Activated CD4-positive, alpha-beta memory T cell treated with anti-CD3 and anti-CD28 coated beads, Interleukin-2, amount 10 ng/mL, durations not matched to agents 7 days and 5 days (primary cell): ENCODE data around the gene CCSER1. TPM values are rescaled to one million over a fixed set of nuclear protein-coding genes. Genes with fewer than 3 reads are reported as not detected.
"Not testable (repeated sequence)": the region's sequence is repeated elsewhere in the genome, so short reads cannot be mapped to it uniquely, and the experiment has no call there.

Experiments
- CTCF ChIA-PET: fragments of 350-600 bp; sonication (Branson Sonifier 250); formaldehyde crosslinking; loops from one replicate; lab custom pipeline; 2021; ENCODE audit warnings: antibody characterized with exemption, inconsistent platforms; lab: Charles Lee
- POLR2A ChIA-PET: fragments of 350-600 bp; sonication (Branson Sonifier 250); formaldehyde crosslinking; loops from one replicate; lab custom pipeline; 2021; ENCODE audit warnings: antibody characterized with exemption; lab: Charles Lee
- DNase-seq: peaks from one replicate; pipeline ENCODE4 v3.0.0-alpha.2; 2020
- H3K27ac Mint-ChIP-seq: one replicate; pipeline ENCODE4 v1.8.0; 2021; ENCODE audit warnings: mild to moderate bottlenecking, mixed read lengths
- H3K27me3 Mint-ChIP-seq: one replicate; pipeline ENCODE4 v1.8.0; 2021; ENCODE audit warnings: mixed read lengths
- H3K36me3 Mint-ChIP-seq: one replicate; pipeline ENCODE4 v1.8.0; 2021; ENCODE audit warnings: low read depth, mixed read lengths
- H3K4me1 Mint-ChIP-seq: one replicate; pipeline ENCODE4 v1.8.0; 2021; ENCODE audit warnings: mixed read lengths
- H3K4me3 Mint-ChIP-seq: one replicate; pipeline ENCODE4 v1.8.0; 2021; ENCODE audit warnings: mild to moderate bottlenecking, mixed read lengths
- H3K9me3 Mint-ChIP-seq: one replicate; pipeline ENCODE4 v1.8.0; 2021; ENCODE audit warnings: mixed read lengths
- total RNA-seq, 2 experiments: library from RNA; stranded (reverse); gene quantifications; one replicate each; pipeline ENCODE4 v1.2.3, GENCODE V29; 2021

The CCSER1 gene
- total RNA-seq, 2 experiments from 2014 or later = 0.50 to 0.73 TPM

DNA sequence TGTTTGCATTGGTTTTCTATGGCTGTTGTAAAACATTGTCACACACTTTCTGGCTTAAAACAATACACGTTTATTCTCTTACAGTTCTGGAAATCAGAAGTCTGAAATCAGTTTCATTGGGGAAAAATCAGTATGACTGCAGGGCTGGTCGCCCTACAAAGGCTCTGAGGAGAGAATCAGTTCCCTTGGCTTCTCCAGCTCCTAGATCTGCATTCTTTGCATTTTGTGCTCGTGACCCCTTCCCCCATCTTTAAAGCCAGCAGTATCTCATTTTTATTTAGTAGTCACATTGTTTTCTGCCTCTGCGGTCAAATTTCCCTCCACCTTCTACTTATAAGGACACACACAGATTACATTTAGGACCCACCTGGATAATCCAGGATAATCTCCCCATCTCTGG, 1326.9 kb downstream of the CCSER1 start:
- POLR2A ChIA-PET = no interaction called here
- DNase-seq = no peak
- Mint-ChIP-seq H3K9me3 (peaks cover 5% of the 10 kb centered on the region), H3K4me3 (no peak overlapping the region), H3K36me3 (no peaks in the 10 kb centered on the region), H3K27me3 (no peaks in the 10 kb centered on the region), H3K4me1 (no peaks in the 10 kb centered on the region), H3K27ac (no peak overlapping the region)
- CTCF ChIA-PET = no interaction called here

DNA sequence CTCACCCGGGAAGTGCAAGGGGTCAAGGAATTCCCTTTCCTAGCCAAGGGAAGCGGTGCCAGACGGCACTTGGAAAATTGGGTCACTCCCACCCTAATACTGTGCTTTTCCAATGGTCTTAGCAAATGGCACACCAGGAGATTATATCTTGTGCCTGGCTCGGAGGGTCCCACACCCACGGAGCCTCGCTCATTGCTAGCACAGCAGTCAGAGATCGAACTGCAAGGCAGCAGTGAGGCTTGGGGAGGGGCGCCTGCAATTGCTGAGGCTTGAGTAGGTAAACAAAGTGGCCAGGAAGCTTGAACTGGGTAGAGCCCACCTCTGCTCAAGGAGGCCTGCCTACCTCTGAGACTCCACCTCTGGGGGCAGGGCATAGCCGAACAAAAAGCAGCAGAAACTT, 1335.4 kb downstream of the CCSER1 start:
- H3K4me1 Mint-ChIP-seq, H3K27ac Mint-ChIP-seq, H3K4me3 Mint-ChIP-seq, H3K36me3 Mint-ChIP-seq, POLR2A ChIA-PET, H3K27me3 Mint-ChIP-seq, DNase-seq, CTCF ChIA-PET: not testable (repeated sequence)
- H3K9me3 Mint-ChIP-seq = peaks cover 19% of the 10 kb centered on the region

DNA sequence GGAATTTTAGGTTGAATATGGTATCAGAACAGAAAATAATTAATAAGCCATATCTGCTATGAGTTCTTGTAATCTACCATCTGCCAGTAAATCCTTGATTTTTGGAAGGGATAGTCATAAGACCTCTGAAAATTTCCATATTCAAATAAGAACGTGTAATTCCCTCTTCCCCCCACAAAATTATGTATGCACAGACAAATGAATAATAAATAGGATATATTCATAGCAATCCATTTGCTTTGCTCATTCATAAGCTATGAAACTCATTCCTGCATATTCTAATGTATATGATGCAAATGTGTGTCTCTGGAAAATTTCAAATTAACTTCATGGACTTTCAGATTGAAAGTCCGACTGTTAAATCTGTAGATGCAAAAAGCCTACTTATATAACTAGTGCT, 1343.5 kb downstream of the CCSER1 start:
- Mint-ChIP-seq H3K36me3 (no peaks in the 10 kb centered on the region), H3K4me1 (no peaks in the 10 kb centered on the region), H3K27me3 (no peaks in the 10 kb centered on the region), H3K27ac (no peak overlapping the region), H3K4me3 (no peak overlapping the region), H3K9me3 (peaks cover 2% of the 10 kb centered on the region)
- no peak for DNase-seq
- POLR2A ChIA-PET = no interaction called here
- CTCF ChIA-PET = no interaction called here

DNA sequence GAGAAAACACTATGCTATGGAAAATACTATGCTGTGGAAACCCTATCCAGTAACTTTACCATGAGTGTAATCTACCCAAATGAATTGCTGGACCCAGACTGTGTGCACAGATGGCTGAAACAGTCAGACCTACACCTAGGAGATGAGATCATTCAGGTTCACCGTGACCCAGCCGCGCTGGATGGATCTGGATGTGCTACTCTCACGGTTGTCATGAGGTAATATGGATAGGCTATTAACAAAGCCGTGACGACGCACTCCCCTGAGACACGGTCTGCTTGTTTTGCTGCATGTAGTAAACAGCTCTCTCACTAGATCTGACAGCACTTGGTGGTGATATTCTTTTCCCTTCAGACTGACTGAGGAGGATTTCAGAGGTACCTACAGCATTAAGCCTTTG, 1344.1 kb downstream of the CCSER1 start:
- Mint-ChIP-seq H3K36me3 (no peaks in the 10 kb centered on the region), H3K4me1 (no peaks in the 10 kb centered on the region), H3K27me3 (no peaks in the 10 kb centered on the region), H3K4me3 (no peak overlapping the region), H3K9me3 (peaks cover 2% of the 10 kb centered on the region), H3K27ac (no peak overlapping the region)
- DNase-seq = no peak
- ChIA-PET CTCF (no interaction called here), POLR2A (no interaction called here)

DNA sequence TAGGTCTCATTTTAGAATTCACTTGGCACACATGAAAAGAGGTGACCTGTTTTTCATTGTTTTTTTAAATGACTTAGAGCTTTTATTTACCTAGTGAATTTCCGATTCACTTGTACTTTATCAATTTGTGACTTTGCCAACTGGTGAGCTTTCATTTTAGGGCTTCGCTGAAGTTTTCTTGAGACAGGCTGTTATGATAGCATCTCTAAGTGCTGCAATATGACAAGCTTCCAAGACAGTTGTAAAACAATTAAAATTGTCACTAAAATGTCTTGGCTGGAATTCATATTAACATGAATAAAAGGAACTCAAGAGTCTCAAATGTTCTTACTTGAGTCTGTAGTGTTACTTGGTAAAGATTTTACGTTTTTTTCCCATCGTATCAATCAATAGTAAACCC, 1344.9 kb downstream of the CCSER1 start:
- DNase-seq = no peak
- ChIA-PET CTCF (no interaction called here), POLR2A (no interaction called here)
- H3K4me1 Mint-ChIP-seq = no peaks in the 10 kb centered on the region
- no peak overlapping the region for H3K27ac Mint-ChIP-seq
- peaks cover 2% of the 10 kb centered on the region for H3K9me3 Mint-ChIP-seq
- H3K4me3 Mint-ChIP-seq = no peak overlapping the region
- no peaks in the 10 kb centered on the region for H3K36me3 Mint-ChIP-seq
- H3K27me3 Mint-ChIP-seq = no peaks in the 10 kb centered on the region

DNA sequence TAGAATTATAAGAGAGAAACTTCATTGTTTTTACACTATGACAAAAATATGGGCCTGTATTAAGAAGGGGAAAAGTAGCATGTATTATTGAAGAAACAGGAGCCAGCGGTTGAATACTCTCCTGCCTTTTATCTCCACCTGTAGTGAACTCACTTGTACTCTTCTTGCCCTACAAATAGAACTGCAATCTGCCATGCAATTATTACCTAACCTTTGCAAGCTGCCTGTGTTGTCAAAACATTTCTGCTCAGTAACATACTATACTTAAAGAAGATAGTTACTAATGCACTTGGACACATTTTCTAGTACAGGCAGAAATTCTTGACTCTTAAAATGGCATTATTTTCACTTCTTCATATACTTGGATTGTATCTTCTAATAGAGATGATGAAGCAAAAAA, 1358.2 kb downstream of the CCSER1 start:
- no peaks in the 10 kb centered on the region for H3K4me1 Mint-ChIP-seq
- no peak overlapping the region for H3K4me3 Mint-ChIP-seq
- H3K27ac Mint-ChIP-seq = no peak overlapping the region
- H3K27me3 Mint-ChIP-seq = no peaks in the 10 kb centered on the region
- H3K9me3 Mint-ChIP-seq = peaks cover 13% of the 10 kb centered on the region
- ChIA-PET CTCF (no interaction called here), POLR2A (no interaction called here)
- DNase-seq = no peak
- no peaks in the 10 kb centered on the region for H3K36me3 Mint-ChIP-seq

DNA sequence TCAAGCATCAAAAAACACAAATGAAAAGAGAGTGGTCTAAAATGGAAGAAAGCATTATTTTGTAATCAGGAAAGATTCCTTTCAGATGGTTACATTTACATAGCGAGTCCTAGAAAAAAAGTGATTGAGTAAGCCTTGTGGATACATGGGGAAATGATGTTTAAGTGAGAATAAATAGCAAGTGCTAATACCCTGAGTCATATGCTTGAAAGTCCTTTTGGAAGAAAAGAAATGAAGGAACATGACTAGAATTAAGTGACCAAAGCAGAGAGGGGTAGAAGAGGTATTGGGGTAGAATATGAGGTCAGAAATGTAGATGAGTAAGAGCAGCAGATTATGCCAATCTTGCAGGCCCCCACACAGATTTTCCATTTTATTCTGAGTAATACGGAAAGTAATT, 1361.8 kb downstream of the CCSER1 start:
- H3K27ac Mint-ChIP-seq = no peak overlapping the region
- no peaks in the 10 kb centered on the region for H3K27me3 Mint-ChIP-seq
- no peak for DNase-seq
- ChIA-PET POLR2A (no interaction called here), CTCF (no interaction called here)
- H3K4me1 Mint-ChIP-seq = no peaks in the 10 kb centered on the region
- H3K4me3 Mint-ChIP-seq = no peak overlapping the region
- no peaks in the 10 kb centered on the region for H3K36me3 Mint-ChIP-seq
- peaks cover 4% of the 10 kb centered on the region for H3K9me3 Mint-ChIP-seq

DNA sequence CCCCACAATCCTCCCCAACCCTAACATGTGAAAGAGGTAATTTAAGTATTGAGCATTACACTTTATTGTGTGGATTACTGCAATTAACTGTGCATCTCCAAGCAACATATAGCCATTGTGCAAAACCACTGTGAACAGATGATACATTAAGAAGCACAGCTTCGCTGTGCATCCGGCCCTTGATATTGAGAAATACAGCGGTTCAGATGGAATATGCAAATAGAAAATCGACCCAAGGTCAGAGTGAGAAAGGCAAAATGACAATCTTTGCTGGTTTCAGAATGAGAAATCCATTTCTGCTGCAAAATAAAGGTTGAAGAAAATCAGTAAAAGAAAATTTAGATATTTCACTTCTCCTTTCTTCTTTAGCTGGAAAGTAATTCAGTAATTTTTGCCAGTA, 1370.7 kb downstream of the CCSER1 start:
- ChIA-PET POLR2A (no interaction called here), CTCF (no interaction called here)
- Mint-ChIP-seq H3K4me1 (no peaks in the 10 kb centered on the region), H3K9me3 (no peaks in the 10 kb centered on the region), H3K27ac (no peak overlapping the region), H3K4me3 (no peak overlapping the region), H3K36me3 (no peaks in the 10 kb centered on the region), H3K27me3 (no peaks in the 10 kb centered on the region)
- DNase-seq = no peak

DNA sequence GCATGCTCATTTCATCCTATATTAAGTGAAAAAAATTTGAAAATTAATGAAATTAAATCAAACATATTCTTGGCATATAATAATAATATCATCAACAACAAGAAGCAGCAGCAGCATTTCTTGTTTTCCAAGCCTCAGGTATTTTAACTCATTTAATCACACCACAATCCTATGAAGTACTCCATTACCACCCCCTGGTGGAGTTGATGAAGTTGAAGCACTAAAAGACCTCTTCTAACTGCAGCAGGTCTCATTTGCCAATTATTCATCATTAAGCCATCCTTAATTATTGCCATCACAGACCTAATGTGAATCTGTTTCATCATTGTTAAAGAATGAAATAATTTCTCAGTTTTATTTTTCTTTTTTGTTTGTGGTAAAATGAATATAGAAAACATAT, 1375.2 kb downstream of the CCSER1 start:
- no peak for DNase-seq
- Mint-ChIP-seq H3K4me1 (no peaks in the 10 kb centered on the region), H3K27me3 (no peaks in the 10 kb centered on the region), H3K27ac (no peak overlapping the region), H3K4me3 (no peak overlapping the region), H3K9me3 (no peaks in the 10 kb centered on the region), H3K36me3 (no peaks in the 10 kb centered on the region)
- ChIA-PET CTCF (no interaction called here), POLR2A (no interaction called here)

DNA sequence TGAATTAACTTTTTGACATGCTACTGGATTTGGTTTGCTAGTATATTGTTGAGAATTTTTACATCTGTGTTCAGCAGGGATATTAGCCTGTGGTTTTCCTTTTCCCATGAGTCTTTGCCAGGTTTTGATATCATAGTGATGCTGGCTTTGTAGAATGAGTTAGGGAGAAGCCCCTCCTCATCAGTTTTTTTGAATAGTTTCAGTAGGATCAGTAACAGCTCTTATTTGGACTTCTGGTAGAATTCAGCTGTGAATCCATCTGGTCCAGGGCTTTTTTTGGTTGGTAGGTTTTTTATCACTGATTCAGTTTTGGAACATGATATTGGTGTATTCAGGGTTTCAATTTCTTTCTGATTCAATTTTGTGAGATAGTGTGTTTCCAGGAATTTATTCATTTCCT, 1386.1 kb downstream of the CCSER1 start:
- peaks cover 13% of the 10 kb centered on the region for H3K9me3 Mint-ChIP-seq
- H3K4me3 Mint-ChIP-seq = no peak overlapping the region
- POLR2A ChIA-PET = no interaction called here
- H3K27ac Mint-ChIP-seq = no peak overlapping the region
- no peaks in the 10 kb centered on the region for H3K36me3 Mint-ChIP-seq
- H3K4me1 Mint-ChIP-seq = no peaks in the 10 kb centered on the region
- CTCF ChIA-PET = no interaction called here
- no peaks in the 10 kb centered on the region for H3K27me3 Mint-ChIP-seq
- no peak for DNase-seq

DNA sequence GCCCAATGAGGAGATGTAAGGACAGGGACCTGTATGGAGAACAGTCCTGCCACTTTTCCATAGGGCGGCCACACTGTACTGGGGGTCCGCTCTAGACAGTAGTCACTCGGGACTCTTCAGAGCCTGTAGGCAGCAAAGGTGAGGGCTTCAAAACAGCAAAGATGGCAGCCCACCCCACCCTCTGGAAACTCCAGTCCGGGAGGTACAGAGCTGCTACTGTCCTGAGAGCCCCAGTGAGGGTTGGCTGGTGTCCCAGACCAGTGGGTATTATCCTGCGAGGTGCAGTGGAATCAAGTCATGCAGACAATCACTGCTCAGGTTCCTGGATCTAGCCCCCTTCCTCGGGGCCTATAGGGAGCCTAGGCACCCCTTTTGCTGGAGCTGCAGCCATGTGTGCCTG, 1392.0 kb downstream of the CCSER1 start:
- Mint-ChIP-seq H3K27ac (no peak overlapping the region), H3K36me3 (no peaks in the 10 kb centered on the region), H3K4me3 (no peak overlapping the region), H3K27me3 (no peaks in the 10 kb centered on the region), H3K9me3 (peaks cover 12% of the 10 kb centered on the region), H3K4me1 (no peaks in the 10 kb centered on the region)
- CTCF ChIA-PET = no interaction called here
- POLR2A ChIA-PET = no interaction called here
- DNase-seq = no peak

DNA sequence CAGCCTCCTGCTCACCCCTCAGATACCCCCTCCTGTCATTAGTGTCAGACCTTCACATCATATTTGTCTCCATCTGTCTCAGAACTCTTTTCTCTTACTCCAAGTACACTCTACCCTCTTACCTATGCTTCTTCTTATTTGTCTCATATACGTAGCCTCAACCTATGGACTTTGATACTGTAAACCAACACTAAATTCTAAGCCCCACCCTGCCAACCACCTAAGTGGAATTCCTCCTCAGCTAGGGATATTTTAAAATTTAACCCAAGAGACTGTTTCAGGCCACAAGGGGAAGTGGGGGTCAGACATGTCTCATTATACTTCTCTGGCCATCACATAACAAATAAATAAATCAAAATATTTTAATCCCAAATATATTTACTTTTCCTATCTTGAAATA, 1398.4 kb downstream of the CCSER1 start:
- no peaks in the 10 kb centered on the region for H3K36me3 Mint-ChIP-seq
- ChIA-PET POLR2A (no interaction called here), CTCF (no interaction called here)
- no peak overlapping the region for H3K27ac Mint-ChIP-seq
- no peak overlapping the region for H3K4me3 Mint-ChIP-seq
- H3K9me3 Mint-ChIP-seq = peaks cover 10% of the 10 kb centered on the region
- H3K4me1 Mint-ChIP-seq = no peaks in the 10 kb centered on the region
- no peak for DNase-seq
- no peaks in the 10 kb centered on the region for H3K27me3 Mint-ChIP-seq

DNA sequence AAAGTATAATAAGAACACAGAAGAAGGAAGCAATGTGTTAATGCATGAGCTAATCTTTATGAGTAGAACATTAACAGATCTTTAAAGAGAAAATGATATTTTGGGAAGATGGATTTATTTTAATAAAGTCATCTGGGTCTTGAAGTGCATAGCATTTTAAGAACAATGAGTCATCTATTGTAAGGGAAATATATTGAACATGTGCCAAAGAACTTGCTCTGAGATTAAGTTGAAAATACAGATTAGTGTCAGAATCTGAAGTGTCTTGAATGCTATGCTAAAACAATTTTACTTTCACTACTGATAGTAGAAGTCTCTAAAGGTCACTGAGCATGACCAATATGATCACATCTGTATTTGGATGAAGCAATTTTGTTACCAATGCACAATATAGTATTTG, 1399.9 kb downstream of the CCSER1 start:
- Mint-ChIP-seq H3K36me3 (no peaks in the 10 kb centered on the region), H3K4me3 (no peak overlapping the region), H3K9me3 (peaks cover 8% of the 10 kb centered on the region), H3K27me3 (no peaks in the 10 kb centered on the region), H3K4me1 (no peaks in the 10 kb centered on the region), H3K27ac (no peak overlapping the region)
- no peak for DNase-seq
- POLR2A ChIA-PET = no interaction called here
- CTCF ChIA-PET = no interaction called here

DNA sequence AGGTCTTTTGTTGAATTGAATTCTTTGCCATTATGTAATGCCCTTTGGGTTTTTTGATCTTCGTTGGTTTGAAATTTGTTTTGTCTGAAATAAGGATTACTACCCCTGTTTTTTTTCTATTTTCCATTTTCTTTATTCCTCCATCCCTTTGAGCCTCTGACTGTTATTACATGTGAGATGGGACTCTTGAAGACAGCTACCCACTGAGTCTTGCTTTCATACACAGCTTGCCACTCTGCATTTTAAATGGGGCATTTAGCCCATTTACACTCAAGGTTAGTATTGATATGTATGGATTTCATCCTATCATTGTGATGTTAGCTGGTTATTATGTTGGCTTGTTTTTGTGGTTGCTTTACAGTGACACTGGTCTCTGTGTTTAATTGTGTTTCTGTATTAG, 1440.4 kb downstream of the CCSER1 start:
- Mint-ChIP-seq H3K9me3 (peaks cover 22% of the 10 kb centered on the region), H3K36me3 (no peaks in the 10 kb centered on the region), H3K4me3 (no peak overlapping the region), H3K27ac (no peak overlapping the region), H3K4me1 (no peaks in the 10 kb centered on the region), H3K27me3 (no peaks in the 10 kb centered on the region)
- no peak for DNase-seq
- POLR2A ChIA-PET = no interaction called here
- CTCF ChIA-PET = no interaction called here

DNA sequence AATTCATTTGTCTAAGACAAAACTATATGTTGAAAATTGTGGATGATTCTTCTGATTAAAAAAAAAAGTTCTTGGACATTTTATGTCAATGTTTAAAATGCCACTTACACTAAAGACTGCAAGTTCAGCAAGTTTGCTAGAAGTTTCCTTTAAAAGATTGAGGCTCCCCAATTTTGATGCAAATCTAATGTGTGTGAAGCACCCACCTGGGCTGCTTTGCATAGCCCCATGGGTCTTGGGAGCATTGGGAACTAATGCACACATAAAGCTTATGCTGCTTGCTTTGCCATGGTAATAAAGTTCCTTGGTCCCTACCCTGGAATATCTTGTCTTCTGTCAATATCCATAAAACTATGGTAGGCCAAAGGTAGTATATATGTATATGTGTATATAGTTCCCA, 1450.7 kb downstream of the CCSER1 start:
- ChIA-PET POLR2A (no interaction called here), CTCF (no interaction called here)
- no peaks in the 10 kb centered on the region for H3K4me1 Mint-ChIP-seq
- no peaks in the 10 kb centered on the region for H3K36me3 Mint-ChIP-seq
- no peak overlapping the region for H3K27ac Mint-ChIP-seq
- H3K9me3 Mint-ChIP-seq = peaks cover 2% of the 10 kb centered on the region
- DNase-seq = no peak
- H3K27me3 Mint-ChIP-seq = no peaks in the 10 kb centered on the region
- H3K4me3 Mint-ChIP-seq = no peak overlapping the region
